ENCODE data around the gene ANTXR2.

ANTXR2 gene

DNA sequence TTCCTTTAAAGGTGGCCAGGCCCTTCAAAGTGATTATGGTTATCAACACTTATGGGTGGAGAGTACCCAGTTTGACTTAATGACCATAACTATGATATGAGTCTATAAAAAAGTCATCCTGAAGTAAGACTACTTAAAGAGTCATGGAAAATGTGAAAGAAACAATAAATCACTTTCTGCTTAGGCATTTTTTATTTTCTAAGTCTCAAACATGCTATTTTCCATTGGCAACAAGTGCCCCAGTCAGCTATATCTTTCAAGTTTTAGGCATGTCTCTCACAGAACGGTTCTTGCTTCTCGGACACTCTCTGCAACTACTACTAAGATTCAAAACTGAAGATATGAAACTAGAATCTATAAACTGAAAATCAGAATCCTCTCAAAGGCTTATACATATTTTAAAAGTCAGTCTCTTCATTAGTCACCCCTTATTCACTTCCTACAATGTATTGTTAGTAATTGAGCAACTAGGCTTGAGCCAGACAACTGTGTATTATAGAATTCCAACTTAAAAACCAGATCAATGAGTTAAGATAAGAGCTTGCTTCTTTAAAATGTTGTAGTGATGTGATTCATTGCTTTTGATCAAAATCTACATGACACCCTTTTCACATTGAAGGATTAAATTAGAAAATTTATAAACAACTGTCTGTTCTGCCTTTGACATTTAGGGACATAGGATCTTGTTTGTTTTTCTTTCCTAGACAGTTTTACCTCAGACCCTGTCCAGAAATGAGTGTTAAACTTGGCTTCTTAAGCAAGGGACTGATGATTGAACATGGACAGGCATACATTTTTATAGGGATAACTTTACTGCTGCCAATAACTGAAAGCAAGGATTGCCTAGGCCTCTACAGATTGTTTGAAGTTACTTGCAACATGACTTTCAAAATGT lies 2.9 kb downstream of the ANTXR2 start:
- no peak for DNase-seq (ENCODE audit: low spot score)

DNA sequence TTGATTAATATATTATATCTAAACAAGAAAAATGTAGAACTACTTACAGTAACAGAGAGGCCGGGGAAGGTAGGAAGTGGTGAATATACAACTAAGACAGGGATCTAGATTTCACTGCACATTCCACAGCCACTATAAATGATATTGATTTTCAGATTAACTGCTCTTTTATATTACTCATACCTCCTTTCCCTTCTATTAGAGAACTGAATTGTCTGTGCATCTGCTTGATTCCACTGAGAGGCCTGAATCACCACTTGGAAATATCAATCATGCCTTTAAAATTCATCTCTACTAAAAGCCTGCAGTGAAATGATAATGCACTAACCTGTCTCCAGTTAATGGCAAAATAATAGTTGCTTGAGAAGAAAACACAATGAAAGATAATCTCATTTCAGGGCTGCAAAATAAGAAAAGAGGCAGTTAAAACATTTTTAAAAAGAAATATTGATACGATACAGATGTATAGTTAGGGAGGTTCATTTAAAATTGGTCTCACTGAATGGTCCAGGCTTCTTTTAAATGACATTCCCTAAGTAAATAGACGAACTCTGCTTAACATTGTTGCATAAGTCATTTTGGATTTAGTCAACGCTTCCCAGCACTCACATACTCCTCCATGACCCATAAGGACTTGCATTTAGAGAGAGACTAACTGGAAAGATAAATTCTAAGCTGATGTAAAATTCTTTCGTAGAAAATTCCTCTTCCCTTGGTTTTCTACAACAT lies 3.8 kb downstream of the ANTXR2 start:
- DNase-seq (ENCODE audit: low spot score): peak; percentile 38

DNA sequence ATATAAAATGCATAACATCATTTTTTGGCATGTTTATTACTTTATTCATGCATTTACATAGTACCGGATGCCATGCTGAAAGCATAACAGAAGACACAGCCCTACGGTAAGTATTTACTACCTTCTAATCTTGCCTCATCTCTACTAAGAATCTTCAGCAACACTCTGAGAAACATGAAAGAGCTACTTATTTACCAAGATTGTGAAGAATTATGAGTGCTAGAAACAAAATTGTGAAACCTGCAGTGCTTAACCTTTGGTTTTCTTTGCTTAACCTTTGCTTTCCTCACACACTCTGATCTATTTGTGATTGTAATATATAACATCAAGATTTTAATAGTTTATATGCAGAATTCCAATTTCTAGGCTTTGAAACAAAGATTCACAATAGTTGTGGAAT lies 7.4 kb downstream of the ANTXR2 start:
- DNase-seq (ENCODE audit: low spot score): no peak

DNA sequence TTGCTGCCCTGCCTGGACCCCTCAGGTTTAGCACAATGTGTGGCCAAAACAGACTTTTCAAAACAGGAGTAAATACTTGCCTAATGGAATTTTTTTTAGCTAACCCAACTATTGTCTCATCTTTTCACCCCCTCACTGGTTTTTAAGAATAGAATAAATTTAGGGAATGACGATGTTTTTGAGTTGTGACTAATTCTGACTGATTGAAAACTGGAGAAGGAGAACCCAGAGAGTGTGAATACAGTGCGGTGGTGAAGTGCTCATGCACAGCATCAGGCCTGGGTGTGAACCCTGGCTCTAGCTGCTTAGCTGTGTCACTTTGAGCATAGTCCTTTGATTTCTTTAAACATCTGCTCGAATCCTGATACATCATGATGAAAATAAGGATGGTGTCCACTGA lies 10.5 kb downstream of the ANTXR2 start:
- no peak for DNase-seq (ENCODE audit: low spot score)

DNA sequence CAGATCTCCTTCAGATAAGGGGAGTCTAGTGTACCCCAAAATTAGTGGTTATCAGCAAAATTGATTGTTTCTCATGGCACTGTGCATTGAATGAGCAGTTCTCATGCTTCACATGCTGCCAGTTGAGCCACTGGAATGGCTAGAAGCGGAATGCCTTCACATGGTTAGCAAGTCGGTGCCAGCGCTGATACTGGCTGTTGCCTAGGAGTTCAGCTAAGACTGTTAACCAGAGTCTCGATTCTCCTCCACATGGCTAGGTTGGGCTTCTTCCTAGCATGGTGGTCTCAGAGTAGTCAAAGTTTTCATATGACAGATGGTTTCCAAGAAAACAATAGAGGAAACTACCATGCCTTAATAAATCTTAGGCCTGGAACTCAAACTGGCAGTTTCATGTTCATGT lies 12.2 kb downstream of the ANTXR2 start:
- no peak for DNase-seq (ENCODE audit: low spot score)

DNA sequence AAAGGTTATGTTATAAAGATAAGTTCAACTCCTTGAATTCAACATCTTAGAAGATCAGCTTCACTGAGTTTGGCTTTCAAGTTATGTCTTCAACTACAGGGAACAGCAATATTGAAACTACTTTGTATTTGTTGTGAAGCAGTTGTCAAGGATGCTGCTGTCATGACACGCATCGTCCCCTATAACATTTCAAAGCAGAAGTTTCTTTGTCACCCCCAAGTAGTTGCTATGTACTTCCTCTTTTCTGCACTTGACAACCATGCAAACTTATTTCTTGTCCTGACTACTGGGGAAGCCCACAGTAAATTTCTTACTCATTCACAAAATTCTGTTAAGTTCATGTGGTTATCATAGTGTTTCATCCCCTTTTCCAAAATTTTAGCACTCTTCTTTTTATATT lies 14.3 kb downstream of the ANTXR2 start:
- DNase-seq (ENCODE audit: low spot score): no peak

DNA sequence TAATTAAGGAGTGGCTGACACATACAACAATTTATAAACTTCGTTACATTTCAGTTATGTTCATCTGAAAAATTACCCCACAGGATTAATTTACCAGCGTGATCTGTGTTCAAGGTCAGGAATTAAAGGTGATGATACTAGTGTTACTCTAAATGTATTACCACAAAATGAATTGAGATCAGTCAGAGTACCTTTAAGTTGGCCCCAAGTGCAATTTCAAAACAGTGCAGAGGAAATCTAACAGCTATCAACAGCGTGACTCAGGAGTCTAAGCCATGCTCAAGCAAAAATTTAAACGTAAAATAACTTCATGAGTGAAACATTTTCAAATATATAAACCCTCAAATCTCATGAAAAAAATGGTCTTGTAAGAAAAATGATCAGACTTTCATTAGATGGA lies 18.7 kb downstream of the ANTXR2 start:
- no peak for DNase-seq (ENCODE audit: low spot score)

DNA sequence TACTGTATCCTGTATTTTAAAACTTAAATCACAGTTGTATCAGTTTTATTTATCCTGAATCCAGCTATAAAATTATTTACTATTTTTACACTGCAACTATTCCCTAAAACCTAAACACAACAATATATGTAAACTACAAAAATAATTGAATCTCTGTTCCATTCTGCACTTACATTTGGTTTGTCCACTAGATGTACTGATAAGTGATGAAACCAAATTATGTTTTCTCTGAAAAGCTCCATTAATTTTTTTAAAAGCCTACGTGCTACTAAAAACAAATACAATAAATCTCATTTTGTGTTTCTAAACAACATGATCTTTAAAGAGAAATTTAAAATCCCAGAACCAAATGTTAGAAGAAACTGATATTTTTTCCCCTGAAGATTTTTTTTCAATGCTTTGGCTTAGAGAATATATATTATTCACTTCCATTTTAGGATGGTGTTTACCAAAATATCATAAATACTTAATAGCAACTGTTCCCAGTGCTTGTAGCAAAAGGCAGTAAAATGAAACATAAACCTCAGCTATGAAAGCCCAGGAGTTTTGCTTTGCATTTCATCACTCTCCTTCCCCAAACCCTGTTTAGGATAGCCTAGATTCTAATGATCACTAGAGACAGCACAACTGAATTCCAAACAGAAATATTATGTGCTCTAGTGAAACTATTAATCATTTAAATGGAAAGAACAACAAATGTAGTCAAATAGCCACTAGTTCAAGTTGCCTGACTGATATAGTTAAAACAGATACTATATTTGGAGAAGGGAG lies 19.7 kb downstream of the ANTXR2 start:
- no peak for DNase-seq (ENCODE audit: low spot score)

DNA sequence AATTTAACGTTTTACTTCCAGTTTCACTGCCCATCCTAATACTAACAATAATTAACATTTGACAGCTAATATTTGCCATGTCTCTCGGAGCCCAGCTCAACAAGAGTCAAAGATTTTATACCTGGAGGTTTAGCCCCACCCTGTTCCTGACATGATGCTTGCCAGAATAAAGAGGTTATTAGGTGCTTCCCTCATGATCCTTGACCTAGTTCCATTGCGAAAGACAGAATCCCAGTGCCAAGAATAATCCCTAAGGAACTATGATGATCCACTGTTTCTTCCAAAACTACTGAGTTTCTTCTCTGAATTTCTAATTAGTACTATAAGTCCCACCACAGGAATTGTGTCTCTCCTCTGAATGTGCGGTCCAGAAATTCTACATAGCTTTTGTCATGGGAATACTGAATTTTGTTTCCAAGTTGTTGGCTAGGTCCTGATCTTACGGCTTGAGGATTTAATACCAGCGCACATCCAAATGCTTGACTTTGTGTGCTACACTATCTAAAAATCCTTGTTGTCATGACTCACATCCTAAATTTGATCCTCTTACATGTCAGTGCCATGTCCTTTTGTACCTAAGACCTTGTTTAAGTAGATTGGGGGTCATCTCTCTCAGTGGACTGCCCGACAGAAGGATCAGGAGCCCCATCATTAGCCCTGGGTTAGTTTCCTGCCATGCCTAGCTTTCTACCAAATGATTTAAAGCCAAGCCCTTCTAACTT lies 23.1 kb downstream of the ANTXR2 start:
- no peak for DNase-seq (ENCODE audit: low spot score)

DNA sequence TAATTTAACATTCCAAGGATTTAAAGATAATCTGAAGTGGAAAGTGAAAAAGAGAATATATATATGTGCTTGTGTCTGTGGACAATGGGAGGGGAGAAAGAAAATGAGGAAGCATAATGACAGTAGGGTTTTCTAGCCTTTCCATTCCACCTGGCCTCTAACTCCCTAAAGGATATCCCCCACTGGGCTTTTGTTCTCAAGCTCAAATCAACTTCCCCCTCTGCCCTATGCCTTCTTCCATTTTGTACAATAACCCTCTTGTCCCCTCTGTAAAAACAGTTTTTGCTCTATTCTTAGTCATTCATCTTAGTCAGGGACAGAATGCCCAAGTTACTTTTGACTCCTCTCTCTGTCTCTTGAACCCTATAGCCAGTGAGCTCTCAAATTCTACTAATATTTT lies 23.6 kb downstream of the ANTXR2 start:
- no peak for DNase-seq (ENCODE audit: low spot score)

DNA sequence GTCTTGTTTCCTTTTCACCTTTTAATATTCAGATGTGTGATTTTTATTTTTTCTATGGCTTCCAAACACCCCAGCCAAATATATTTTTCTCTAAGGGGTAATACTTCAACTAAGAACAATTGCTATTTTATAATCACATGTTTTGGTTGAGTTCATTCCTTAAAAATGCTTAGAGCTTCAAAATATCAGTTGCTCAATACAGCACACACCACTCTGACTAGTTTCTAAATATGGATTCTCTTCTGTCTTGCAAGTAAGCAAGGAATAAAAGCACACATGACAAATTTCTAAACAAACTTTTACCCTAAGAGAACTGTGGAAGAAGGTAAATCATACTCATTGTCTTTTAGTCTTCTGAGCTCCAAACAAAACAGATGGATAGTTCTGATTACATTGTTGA lies 27.2 kb downstream of the ANTXR2 start:
- DNase-seq (ENCODE audit: low spot score): no peak

DNA sequence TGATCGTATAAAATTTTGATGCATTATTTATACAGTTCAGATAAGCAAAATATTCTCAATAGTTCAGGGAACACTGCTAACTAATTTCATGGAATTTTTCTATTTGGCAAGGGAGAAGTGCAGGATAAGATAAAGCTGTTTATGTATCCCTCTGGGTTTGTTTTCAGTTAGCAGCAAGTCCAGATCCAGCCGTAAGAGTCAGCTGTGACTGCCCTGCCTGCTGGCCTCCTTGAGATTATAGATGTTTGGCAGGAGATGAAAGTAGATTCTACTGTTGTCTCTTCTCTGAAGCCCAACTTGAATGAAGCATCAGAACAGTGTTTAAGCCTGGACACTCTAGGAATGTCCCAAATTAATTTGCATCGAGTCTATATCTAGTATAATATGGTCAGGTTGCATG lies 29.5 kb downstream of the ANTXR2 start:
- no peak for DNase-seq (ENCODE audit: low spot score)

DNA sequence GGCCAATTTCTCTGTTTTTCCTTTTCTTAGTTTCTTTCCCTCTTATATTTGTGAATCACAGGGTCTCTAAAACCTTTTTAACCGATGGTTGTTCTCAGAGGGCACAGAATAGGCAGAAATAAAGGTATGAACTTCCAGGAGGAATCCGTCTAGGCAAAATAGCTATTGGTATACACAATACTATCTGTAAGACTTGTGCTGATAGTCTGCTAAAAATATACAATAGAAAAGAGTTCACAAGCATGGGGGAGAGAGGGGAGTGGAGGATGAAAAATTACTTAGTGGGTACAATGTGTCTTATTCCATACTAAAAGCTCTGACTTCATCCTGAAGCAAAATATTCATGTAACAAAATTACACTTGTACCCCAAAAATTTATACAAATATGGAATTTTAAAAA lies 30.2 kb downstream of the ANTXR2 start:
- DNase-seq (ENCODE audit: low spot score): no peak

DNA sequence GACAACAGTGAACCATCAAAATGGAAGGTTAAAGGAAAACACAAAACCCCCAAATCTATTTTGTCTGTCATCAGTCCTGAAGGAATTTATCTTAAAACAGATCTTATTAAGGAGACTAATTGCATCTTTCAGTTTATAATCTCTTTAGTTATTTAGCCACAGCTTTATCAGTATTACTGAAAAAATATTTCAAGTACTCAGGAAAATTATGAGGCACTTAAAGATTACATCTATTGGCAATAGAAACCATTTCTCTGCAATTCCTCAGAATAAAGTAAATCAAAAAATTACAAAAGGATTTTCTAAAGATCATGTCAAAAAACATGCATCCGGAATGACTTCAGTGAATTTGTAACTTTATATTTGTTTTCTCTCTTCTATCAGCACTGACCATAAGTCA lies 35.2 kb downstream of the ANTXR2 start:
- no peak for DNase-seq (ENCODE audit: low spot score)

DNA sequence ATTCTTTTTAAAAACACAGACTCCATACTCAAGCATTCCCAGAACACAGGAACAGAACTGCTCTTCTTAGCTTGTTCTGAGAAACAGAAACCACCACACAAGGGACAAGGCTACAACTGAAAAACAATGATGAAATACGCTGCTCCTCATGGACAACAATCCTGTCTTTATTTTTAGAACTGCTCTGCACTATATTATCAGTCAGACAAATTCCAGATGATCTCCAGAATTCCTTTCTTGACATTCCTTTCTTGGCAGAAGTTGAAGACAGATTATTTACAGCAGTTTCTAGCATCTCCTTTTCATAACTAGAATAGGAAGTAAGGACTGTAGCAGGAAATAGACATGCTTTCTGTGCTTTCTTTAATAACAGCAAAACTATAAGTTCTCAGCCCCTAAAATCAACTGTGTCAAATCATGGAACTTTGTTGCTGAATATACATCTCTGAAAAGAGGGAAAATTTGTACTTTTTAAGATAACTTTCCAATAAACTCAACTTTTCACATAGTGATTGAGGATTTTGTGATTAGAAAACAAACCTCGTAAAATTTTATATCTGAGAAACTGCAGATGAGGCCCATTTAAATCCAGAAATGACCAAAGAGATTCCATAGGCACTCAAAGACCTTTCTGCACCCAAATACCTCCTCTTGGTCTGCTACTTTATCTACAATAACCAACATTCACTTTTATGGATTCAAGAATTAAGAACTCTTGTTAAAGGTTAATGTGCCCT lies 35.9 kb downstream of the ANTXR2 start:
- no peak for DNase-seq (ENCODE audit: low spot score)

DNA sequence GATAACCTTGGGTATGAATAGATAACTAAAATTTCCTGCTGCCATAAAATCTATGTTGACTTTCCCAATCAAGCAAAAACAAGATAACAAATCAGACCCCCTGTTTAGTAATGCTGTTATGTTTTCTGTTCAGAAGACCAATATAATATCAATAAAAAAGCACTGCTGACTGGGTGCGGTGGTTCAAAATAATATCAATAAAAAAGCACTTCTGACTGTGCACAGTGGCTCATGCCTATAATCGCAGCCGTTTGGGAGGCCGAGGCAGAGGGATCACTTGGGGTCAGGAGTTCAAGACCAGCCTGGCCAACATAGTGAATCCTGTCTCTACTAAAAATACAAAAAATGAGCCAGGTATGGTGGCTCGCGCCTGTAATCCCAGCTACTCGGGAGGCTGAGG lies 36.7 kb downstream of the ANTXR2 start:
- no peak for DNase-seq (ENCODE audit: low spot score)

DNA sequence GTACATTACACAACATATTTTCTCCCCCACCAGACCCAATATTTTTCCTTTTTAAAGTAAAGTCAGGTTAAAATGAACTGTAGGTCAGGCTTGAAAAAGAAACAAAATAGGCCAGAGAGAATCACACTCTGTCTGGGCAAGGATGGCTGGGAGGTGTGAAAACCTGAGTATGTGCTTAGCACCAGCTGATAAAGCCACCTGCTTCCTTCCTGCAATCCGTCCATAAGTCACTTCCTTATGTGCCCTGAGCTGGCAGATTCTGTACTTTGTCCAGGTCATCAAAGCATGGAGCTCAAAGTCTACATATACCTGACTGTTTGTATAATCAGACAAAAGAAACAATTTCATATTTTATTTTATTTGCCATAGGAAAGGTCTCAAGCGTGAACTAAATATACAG lies 37.7 kb downstream of the ANTXR2 start:
- DNase-seq (ENCODE audit: low spot score): no peak

DNA sequence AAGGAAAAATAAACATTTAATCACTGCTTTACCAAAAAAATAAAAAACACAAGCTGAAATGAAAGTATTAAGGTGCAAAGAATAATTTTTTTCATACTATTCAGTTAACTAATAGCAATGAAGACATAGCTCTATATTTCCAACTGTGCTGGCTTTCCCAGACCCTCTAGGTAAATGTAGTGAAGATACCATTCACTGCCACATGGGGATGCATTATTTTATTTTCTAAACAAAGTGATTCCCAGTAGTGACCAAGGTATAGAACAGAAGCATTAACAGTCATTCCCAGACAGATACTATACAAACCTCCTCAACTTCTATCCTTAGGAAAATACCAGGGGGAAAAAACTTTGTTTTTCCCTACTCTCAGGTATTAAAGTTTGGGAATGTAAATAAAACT lies 39.4 kb downstream of the ANTXR2 start:
- DNase-seq (ENCODE audit: low spot score): no peak

DNA sequence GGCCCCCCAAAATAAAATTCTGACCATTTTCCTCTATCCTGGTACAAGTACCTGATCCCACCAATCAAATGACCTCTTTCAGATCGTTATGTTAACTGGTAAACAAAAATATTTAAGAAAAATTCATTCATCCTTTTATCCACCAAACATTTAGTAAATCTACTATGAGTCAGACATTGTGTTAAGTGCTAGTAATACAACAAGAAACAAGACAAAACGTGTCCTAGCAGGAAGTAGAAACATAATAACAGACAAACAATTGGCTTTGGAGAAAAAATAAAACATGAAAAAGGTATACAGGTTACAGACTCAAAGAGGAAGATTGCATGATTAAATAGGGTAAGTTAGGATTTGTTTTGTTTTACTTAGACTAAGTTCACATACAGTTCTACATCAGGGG lies 43.7 kb downstream of the ANTXR2 start:
- DNase-seq (ENCODE audit: low spot score): no peak

DNA sequence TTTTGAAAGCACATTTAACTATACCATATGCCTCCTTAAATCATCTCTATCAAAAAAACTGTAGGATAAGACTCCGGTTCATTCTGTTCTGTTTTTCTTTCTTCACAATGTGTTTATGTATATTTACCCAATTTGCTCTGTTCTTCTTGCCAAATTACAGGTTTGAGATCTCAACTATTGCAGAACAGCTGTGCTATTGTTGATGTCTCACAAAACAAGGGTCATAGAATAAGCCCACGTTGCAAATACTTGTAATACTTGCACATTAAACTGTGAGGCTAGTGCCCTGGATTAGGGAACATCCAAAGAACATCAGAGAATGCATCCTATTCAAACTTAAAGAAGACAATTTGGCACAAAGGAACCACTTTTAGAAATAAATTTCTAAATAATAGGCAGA lies 45.4 kb downstream of the ANTXR2 start:
- no peak for DNase-seq (ENCODE audit: low spot score)

DNA sequence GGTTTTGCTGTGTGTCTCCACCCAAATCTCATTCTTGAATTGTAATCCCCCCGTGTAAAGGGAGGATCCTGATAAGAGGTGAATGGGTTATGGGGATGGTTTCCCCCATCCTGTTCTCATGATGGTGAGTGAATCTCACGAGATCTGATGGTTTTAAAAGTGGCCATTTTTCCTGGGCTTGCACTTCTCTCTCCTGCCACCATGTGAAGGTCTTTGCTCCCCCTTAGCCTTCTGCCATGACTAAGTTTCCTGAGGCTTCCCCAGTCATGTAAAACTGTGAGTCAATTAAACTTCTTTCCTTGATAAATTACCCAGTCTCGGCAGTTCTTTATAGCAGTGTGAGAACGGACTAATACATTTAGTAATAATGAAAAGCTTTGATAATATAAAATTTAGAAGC lies 46.9 kb downstream of the ANTXR2 start:
- no peak for DNase-seq (ENCODE audit: low spot score)

All from SK-N-DZ (cell line).